ENCODE data around the gene SIX3.

SIX3 gene

GRCh38 chr2:44930274-44931197 is 11.0 kb upstream of the SIX3 start:
- DNase-seq (ENCODE audit: low read depth, low spot score) = no peak
- no peak overlapping the region for H3K27ac ChIP-seq

GRCh38 chr2:44931198-44931780 is 10.2 kb upstream of the SIX3 start:
- no peak overlapping the region for H3K27ac ChIP-seq
- DNase-seq (ENCODE audit: low read depth, low spot score) = no peak

- no peak for DNase-seq (ENCODE audit: low read depth, low spot score)
These were observed 9.4 kb upstream of the SIX3 start for GRCh38 chr2:44932079-44932478.

GRCh38 chr2:44932564-44933392 is 8.7 kb upstream of the SIX3 start:
- no peak for DNase-seq (ENCODE audit: low read depth, low spot score)
- no peak overlapping the region for H3K27ac ChIP-seq

More at GRCh38 chr2:44932079-44932478, 9.4 kb upstream of the SIX3 start:
- no peak overlapping the region for H3K27ac ChIP-seq

GRCh38 chr2:44933434-44933951 is 8.0 kb upstream of the SIX3 start:
- no peak for DNase-seq (ENCODE audit: low read depth, low spot score)
- H3K27ac ChIP-seq = no peak overlapping the region

- no peak overlapping the region for H3K27ac ChIP-seq
- no peak for DNase-seq (ENCODE audit: low read depth, low spot score)
These were observed 7.2 kb upstream of the SIX3 start for GRCh38 chr2:44934038-44934982.

- DNase-seq (ENCODE audit: low read depth, low spot score) = no peak
- H3K27ac ChIP-seq = no peak overlapping the region
These were observed 6.3 kb upstream of the SIX3 start for GRCh38 chr2:44934983-44935728.

- DNase-seq (ENCODE audit: low read depth, low spot score) = no peak
- H3K27ac ChIP-seq = no peak overlapping the region
These were observed 5.8 kb upstream of the SIX3 start for GRCh38 chr2:44935729-44936098.

GRCh38 chr2:44936275-44936674 is 5.2 kb upstream of the SIX3 start:
- DNase-seq (ENCODE audit: low read depth, low spot score) = no peak
- no peak overlapping the region for H3K27ac ChIP-seq

GRCh38 chr2:44936715-44937687 is 4.5 kb upstream of the SIX3 start:
- DNase-seq (ENCODE audit: low read depth, low spot score) = no peak
- no peak overlapping the region for H3K27ac ChIP-seq

- no peak for DNase-seq (ENCODE audit: low read depth, low spot score)
- H3K27ac ChIP-seq = no peak overlapping the region
These were observed 3.7 kb upstream of the SIX3 start for GRCh38 chr2:44937688-44938240.

- no peak overlapping the region for H3K27ac ChIP-seq
- DNase-seq (ENCODE audit: low read depth, low spot score) = no peak
These were observed 3.0 kb upstream of the SIX3 start for GRCh38 chr2:44938287-44939105.

- no peak for DNase-seq (ENCODE audit: low read depth, low spot score)
- H3K27ac ChIP-seq = no peak overlapping the region
These were observed 2.1 kb upstream of the SIX3 start for GRCh38 chr2:44939106-44940048.

GRCh38 chr2:44940049-44940494 is 1.4 kb upstream of the SIX3 start:
- DNase-seq (ENCODE audit: low read depth, low spot score) = no peak

GRCh38 chr2:44940732-44941464 is 604 bp upstream of the SIX3 start:
- DNase-seq (ENCODE audit: low read depth, low spot score) = no peak

More at GRCh38 chr2:44940049-44940494, 1.4 kb upstream of the SIX3 start:
- H3K27ac ChIP-seq = no peak overlapping the region

More at GRCh38 chr2:44940732-44941464, 604 bp upstream of the SIX3 start:
- no peak overlapping the region for H3K27ac ChIP-seq

All from epithelial cell of prostate (primary cell).